ENCODE measurements around the gene IGSF6. TPM values are rescaled to one million over a fixed set of nuclear protein-coding genes. Genes with fewer than 3 reads are reported as not detected.
"Not testable (repeated sequence)": the region's sequence is repeated elsewhere in the genome, so short reads cannot be mapped to it uniquely, and the experiment has no call there.

The IGSF6 gene
- total and polyA plus RNA-seq, 2 donors from 2014 or later: 1.1 to 8.1 TPM

- no peaks in the 10 kb centered on the region for H3K4me1 ChIP-seq (ENCODE audit: control insufficient read depth in 2 of 3, insufficient read depth in 2 of 3, low read depth in 1 of 3, low read length in 3 of 3)
- TF ChIP-seq CTCF (IDR thresholded peaks at IDR 0.05; ENCODE audit: borderline replicate concordance, extremely low read depth, insufficient read depth): no peak
- intact Hi-C loops (cut with DNase I): no loop called here
- DNase-seq (peak in 4 of 5 donors; percentile 40 to 58 (median 56)), FAIRE-seq (no peak)
- H3K9me3 ChIP-seq (ENCODE audit: control insufficient read depth in 2 of 3, insufficient read depth in 1 of 3, low read length in 3 of 3): peaks cover 0 to 2% (median 2%) of the 10 kb centered on the region in 3 donors
- H3K4me3 ChIP-seq (ENCODE audit: low read length in 3 of 3): no peak overlapping the region
- H3K27ac ChIP-seq (ENCODE audit: low read depth in 2 of 2, low read length in 2 of 2): no peak overlapping the region
- no peaks in the 10 kb centered on the region for H3K36me3 ChIP-seq (ENCODE audit: control insufficient read depth in 2 of 3, insufficient read depth in 3 of 3, low read length in 3 of 3)
- H3K27me3 ChIP-seq (ENCODE audit: control insufficient read depth, insufficient read depth, low read length): no peaks in the 10 kb centered on the region
- H3K9ac ChIP-seq (ENCODE audit: low read length in 3 of 3): no peak overlapping the region
Measured at GRCh38 chr16:21685034-21685455, 32.6 kb upstream of the IGSF6 start.

- Histone ChIP-seq H3K4me3 (ENCODE audit: low read length in 3 of 3) (no peak overlapping the region), H3K27ac (ENCODE audit: low read depth in 2 of 2, low read length in 2 of 2) (no peak overlapping the region), H3K9ac (ENCODE audit: low read length in 3 of 3) (no peak overlapping the region), H3K9me3 (ENCODE audit: control insufficient read depth in 2 of 3, insufficient read depth in 1 of 3, low read length in 3 of 3) (peaks cover 0 to 2% (median 1%) of the 10 kb centered on the region in 3 donors), H3K27me3 (ENCODE audit: control insufficient read depth, insufficient read depth, low read length) (no peaks in the 10 kb centered on the region), H3K36me3 (ENCODE audit: control insufficient read depth in 2 of 3, insufficient read depth in 3 of 3, low read length in 3 of 3) (no peaks in the 10 kb centered on the region), H3K4me1 (ENCODE audit: control insufficient read depth in 2 of 3, insufficient read depth in 2 of 3, low read depth in 1 of 3, low read length in 3 of 3) (no peaks in the 10 kb centered on the region)
- no peak for FAIRE-seq
- no peak for TF ChIP-seq CTCF (IDR thresholded peaks at IDR 0.05; ENCODE audit: borderline replicate concordance, extremely low read depth, insufficient read depth)
- DNase-seq: no peak
- intact Hi-C loops (cut with DNase I): no loop called here
Measured at GRCh38 chr16:21684199-21684598, 31.8 kb upstream of the IGSF6 start.

- Histone ChIP-seq H3K4me3 (ENCODE audit: low read length in 3 of 3) (no peak overlapping the region), H3K9ac (ENCODE audit: low read length in 3 of 3) (no peak overlapping the region), H3K36me3 (ENCODE audit: control insufficient read depth in 2 of 3, insufficient read depth in 3 of 3, low read length in 3 of 3) (no peaks in the 10 kb centered on the region), H3K27me3 (ENCODE audit: control insufficient read depth, insufficient read depth, low read length) (no peaks in the 10 kb centered on the region), H3K9me3 (ENCODE audit: control insufficient read depth in 2 of 3, insufficient read depth in 1 of 3, low read length in 3 of 3) (no peaks in the 10 kb centered on the region), H3K4me1 (ENCODE audit: control insufficient read depth in 2 of 3, insufficient read depth in 2 of 3, low read depth in 1 of 3, low read length in 3 of 3) (no peaks in the 10 kb centered on the region), H3K27ac (ENCODE audit: low read depth in 2 of 2, low read length in 2 of 2) (no peak overlapping the region)
- no peak for TF ChIP-seq CTCF (IDR thresholded peaks at IDR 0.05; ENCODE audit: borderline replicate concordance, extremely low read depth, insufficient read depth)
- intact Hi-C loops (cut with DNase I): no loop called here
- FAIRE-seq: no peak
- no peak for DNase-seq
Measured at GRCh38 chr16:21683184-21683583, 30.8 kb upstream of the IGSF6 start.

- H3K9me3 ChIP-seq (ENCODE audit: control insufficient read depth in 2 of 3, insufficient read depth in 1 of 3, low read length in 3 of 3); H3K27me3 ChIP-seq (ENCODE audit: control insufficient read depth, insufficient read depth, low read length); DNase-seq; H3K4me3 ChIP-seq (ENCODE audit: low read length in 3 of 3); H3K27ac ChIP-seq (ENCODE audit: low read depth in 2 of 2, low read length in 2 of 2); H3K9ac ChIP-seq (ENCODE audit: low read length in 3 of 3); H3K4me1 ChIP-seq (ENCODE audit: control insufficient read depth in 2 of 3, insufficient read depth in 2 of 3, low read depth in 1 of 3, low read length in 3 of 3); H3K36me3 ChIP-seq (ENCODE audit: control insufficient read depth in 2 of 3, insufficient read depth in 3 of 3, low read length in 3 of 3); intact Hi-C loops (cut with DNase I); FAIRE-seq: not testable (repeated sequence)
Measured at GRCh38 chr16:21680714-21681113, 28.3 kb upstream of the IGSF6 start.

GRCh38 chr16:21674456-21674855 lies 22.0 kb upstream of the IGSF6 start:
- DNase-seq; H3K4me1 ChIP-seq (ENCODE audit: control insufficient read depth in 2 of 3, insufficient read depth in 2 of 3, low read depth in 1 of 3, low read length in 3 of 3); H3K27ac ChIP-seq (ENCODE audit: low read depth in 2 of 2, low read length in 2 of 2); H3K9me3 ChIP-seq (ENCODE audit: control insufficient read depth in 2 of 3, insufficient read depth in 1 of 3, low read length in 3 of 3); H3K9ac ChIP-seq (ENCODE audit: low read length in 3 of 3); H3K36me3 ChIP-seq (ENCODE audit: control insufficient read depth in 2 of 3, insufficient read depth in 3 of 3, low read length in 3 of 3); FAIRE-seq; intact Hi-C loops (cut with DNase I); H3K4me3 ChIP-seq (ENCODE audit: low read length in 3 of 3); H3K27me3 ChIP-seq (ENCODE audit: control insufficient read depth, insufficient read depth, low read length): not testable (repeated sequence)
